ENCODE results near the gene FETUB. TPM values are rescaled to one million over a fixed set of nuclear protein-coding genes. Genes with fewer than 3 reads are reported as not detected.
A peak's percentile ranks its signal among the peaks of the same experiment; 100 is the strongest.

FETUB gene
- total RNA-seq, 6 experiments from 2014 or later, result 4.4 to 195 (median 47.9) TPM

- peak overlapping the region in 1 of 3 donors; percentile 18 for H3K4me3 ChIP-seq
These were observed 40.4 kb upstream of the FETUB start for GRCh38 chr3:186599785-186600166.

DNA sequence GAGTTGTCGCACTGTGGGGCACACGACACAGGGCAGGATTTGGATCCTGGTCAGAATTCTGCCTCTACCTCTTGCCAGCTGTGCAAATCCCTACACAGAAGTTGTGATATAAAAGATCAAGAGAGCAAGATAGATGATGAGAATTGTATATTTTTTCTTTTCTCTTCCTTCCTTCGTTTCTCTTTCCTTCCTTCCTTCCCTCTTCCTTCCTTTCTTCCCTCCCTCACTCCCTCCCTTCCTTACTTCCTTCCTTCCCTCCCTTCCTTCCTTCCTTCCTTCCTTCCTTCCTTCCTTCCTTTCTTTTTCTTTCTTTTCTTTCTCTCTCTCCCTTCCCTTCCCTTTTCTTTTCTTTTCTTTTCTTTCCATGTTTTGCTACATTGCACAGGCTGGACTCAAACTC is 39.3 kb upstream of the FETUB start:
- H3K36me3 ChIP-seq, result no peaks in the 10 kb centered on the region
- H3K27me3 ChIP-seq, result no peaks in the 10 kb centered on the region
- WGBS (ENCODE audit: insufficient coverage, low coverage, low lambda C conversion rate, missing lambda C conversion rate), result 56% methylated on average over 3 of the region's 3 CpGs
- ATAC-seq (no peak), DNase-seq (no peak)
- peaks cover 3 to 73% (median 27%) of the 10 kb centered on the region in 4 donors for H3K4me1 ChIP-seq
- H3K27ac ChIP-seq, result peak overlapping the region; percentile 75 to 96 (median 91)
- TF ChIP-seq POLR2A (IDR thresholded peaks at IDR 0.05), result no peak
- no peak for TF ChIP-seq CTCF (IDR thresholded peaks at IDR 0.05)
- intact Hi-C loops (cut with DNase I), result no loop called here
- H3K9me3 ChIP-seq, result no peaks in the 10 kb centered on the region
- no peak overlapping the region for H3K4me3 ChIP-seq

More at GRCh38 chr3:186599785-186600166, 40.4 kb upstream of the FETUB start:
- intact Hi-C loops (cut with DNase I), result no loop called here
- TF ChIP-seq POLR2A (IDR thresholded peaks at IDR 0.05) (no peak), CTCF (IDR thresholded peaks at IDR 0.05) (no peak)
- ATAC-seq, result peak; percentile 1 to 42 (median 24)
- WGBS (ENCODE audit: insufficient coverage, low coverage, low lambda C conversion rate, missing lambda C conversion rate), result 13% methylated on average over 2 of the region's 2 CpGs
- DNase-seq, result no peak
- Histone ChIP-seq H3K27me3 (no peaks in the 10 kb centered on the region), H3K9me3 (no peaks in the 10 kb centered on the region), H3K36me3 (no peaks in the 10 kb centered on the region), H3K27ac (peak overlapping the region; percentile 75 to 96 (median 91)), H3K4me1 (peaks cover 3 to 73% (median 28%) of the 10 kb centered on the region in 4 donors)

GRCh38 chr3:186603159-186603558 is 37.0 kb upstream of the FETUB start:
- H3K27me3 ChIP-seq, result no peaks in the 10 kb centered on the region
- TF ChIP-seq CTCF (IDR thresholded peaks at IDR 0.05) (no peak), POLR2A (IDR thresholded peaks at IDR 0.05) (no peak)
- WGBS (ENCODE audit: insufficient coverage, low coverage, low lambda C conversion rate, missing lambda C conversion rate), result 63% methylated on average over 7 of the region's 7 CpGs
- H3K36me3 ChIP-seq, result no peaks in the 10 kb centered on the region
- H3K4me3 ChIP-seq, result no peak overlapping the region
- ATAC-seq (no peak), DNase-seq (no peak)
- H3K9me3 ChIP-seq, result no peaks in the 10 kb centered on the region
- H3K27ac ChIP-seq, result peak overlapping the region in 2 of 3 donors; percentile 53 to 85
- intact Hi-C loops (cut with DNase I), result no loop called here
- peaks cover 0 to 72% (median 23%) of the 10 kb centered on the region in 4 donors for H3K4me1 ChIP-seq

- no peaks in the 10 kb centered on the region for H3K36me3 ChIP-seq
- no peaks in the 10 kb centered on the region for H3K9me3 ChIP-seq
- ATAC-seq (peak in 1 of 4 donors; percentile 63), DNase-seq (no peak)
- no peak overlapping the region for H3K4me3 ChIP-seq
- H3K27ac ChIP-seq, result peak overlapping the region; percentile 69 to 85 (median 83)
- peaks cover 0 to 66% (median 20%) of the 10 kb centered on the region in 4 donors for H3K4me1 ChIP-seq
- intact Hi-C loops (cut with DNase I), result no loop called here
- no peak for TF ChIP-seq POLR2A (IDR thresholded peaks at IDR 0.05)
- no peak for TF ChIP-seq CTCF (IDR thresholded peaks at IDR 0.05)
- H3K27me3 ChIP-seq, result no peaks in the 10 kb centered on the region
These were observed 35.1 kb upstream of the FETUB start for GRCh38 chr3:186605078-186605477.
